Body of pancreas (tissue), 4 donors: ENCODE data around the gene ACTN4. TPM values are rescaled to one million over a fixed set of nuclear protein-coding genes. Genes with fewer than 3 reads are reported as not detected.

Source experiments
- ATAC-seq: fragments of 150-250 bp; one replicate; pipeline ENCODE4 v1.9.1; 2016
- DNase-seq, 4 donors: peaks; one replicate each; pipeline ENCODE4 v3.0.0-alpha.2; 2019
- H3K27ac ChIP-seq, 4 donors: fragments of 200-600 bp; sonication (generic); 1 replicate in 3 of 4; 2 replicates in 1 of 4; pipeline versions ENCODE4 v1.5.1 to v1.6.1; 2016 to 2019; ENCODE audit warnings: mild to moderate bottlenecking in 1 of 4, mixed read lengths in 1 of 4, moderate library complexity in 1 of 4
- H3K27me3 ChIP-seq, 2 donors: fragments of 200-600 bp; sonication (generic); one replicate each; pipeline ENCODE4 v1.6.0; 2016; ENCODE audit warnings: mild to moderate bottlenecking in 1 of 2
- H3K36me3 ChIP-seq, 2 donors: fragments of 200-600 bp; sonication (generic); replicated peaks in 1 of 2; 2 replicates each; pipeline ENCODE4 v1.5.1; 2016; ENCODE audit warnings: low read depth in 2 of 2; ENCODE audit not compliant: insufficient read depth in 1 of 2
- H3K4me1 ChIP-seq: fragments of 200-600 bp; sonication (generic); one replicate; pipeline ENCODE4 v1.6.0; 2016
- H3K4me3 ChIP-seq, 2 donors: fragments of 200-600 bp; sonication (generic); 1 replicate in 1 of 2; 2 replicates in 1 of 2; pipeline ENCODE4 v1.5.1; 2016 to 2019
- H3K9me3 ChIP-seq, 3 donors: fragments of 200-600 bp; sonication (generic); 1 replicate in 2 of 3; 2 replicates in 1 of 3; pipeline ENCODE4 v1.5.1; 2016
- CTCF ChIP-seq, 7 experiments: fragments of 450-650 bp in 4 of 7; fragments of 200-600 bp in 3 of 7; sonication (generic) in 3 of 7; IDR thresholded peaks; one replicate each; pipeline ENCODE4 v1.5.1; 2016 to 2019; ENCODE audit warnings: antibody characterized with exemption in 7 of 7
- POLR2A ChIP-seq, 3 donors: fragments of 450-650 bp; IDR thresholded peaks; one replicate each; pipeline ENCODE4 v1.6.1; 2016; ENCODE audit warnings: antibody characterized with exemption in 3 of 3, mild to moderate bottlenecking in 2 of 3
- WGBS, 2 donors: methylation state at CpG; one replicate each; pipeline ENCODE4 v1.1.5; 2017; 5-methylcytosine and 5-hydroxymethylcytosine counted together
- intact Hi-C: fragments of 100-400 bp; cut with DNase I; formaldehyde crosslinking; loops from one replicate; pipeline ENCODE4 v1.15.1; 2023
- total RNA-seq, 2 donors: library from RNA; depleted of rRNA; stranded (reverse); fragments of >200 nt; gene quantifications; one replicate each; pipeline ENCODE4 v1.1.0, GENCODE V29; 2016

The ACTN4 gene
- total RNA-seq, 2 donors from 2014 or later = 143 to 148 TPM

GRCh38 chr19:38678217-38678890 lies 30.9 kb downstream of the ACTN4 start:
- DNase-seq = no peak
- no peak for ATAC-seq
- H3K9me3 ChIP-seq = no peaks in the 10 kb centered on the region
- H3K27ac ChIP-seq = peak overlapping the region; percentile 57 to 99 (median 83)
- H3K27me3 ChIP-seq = no peaks in the 10 kb centered on the region
- peaks cover 94% of the 10 kb centered on the region for H3K4me1 ChIP-seq
- intact Hi-C loops = no loop called here
- no peaks in the 10 kb centered on the region for H3K36me3 ChIP-seq
- TF ChIP-seq POLR2A (IDR thresholded peaks at IDR 0.05) = no peak
- TF ChIP-seq CTCF (IDR thresholded peaks at IDR 0.05) = no peak
- 68 to 74% methylated on average over 15 of the region's 15 CpGs for WGBS, 2 donors
- no peak overlapping the region for H3K4me3 ChIP-seq

- no peaks in the 10 kb centered on the region for H3K27me3 ChIP-seq
- no peak overlapping the region for H3K4me3 ChIP-seq
- ATAC-seq = no peak
- no peaks in the 10 kb centered on the region for H3K36me3 ChIP-seq
- intact Hi-C loops = no loop called here
- H3K9me3 ChIP-seq = no peaks in the 10 kb centered on the region
- H3K27ac ChIP-seq = peak overlapping the region; percentile 57 to 99 (median 83)
- peak; percentile 59 to 83 (median 68) for DNase-seq
- peak in 2 of 7 experiments; percentile 3 to 8 for TF ChIP-seq CTCF (IDR thresholded peaks at IDR 0.05)
- TF ChIP-seq POLR2A (IDR thresholded peaks at IDR 0.05) = no peak
- 52 to 56% methylated on average over 7 of the region's 7 CpGs for WGBS, 2 donors
- peaks cover 97% of the 10 kb centered on the region for H3K4me1 ChIP-seq
Observed at GRCh38 chr19:38678891-38679494, 31.5 kb downstream of the ACTN4 start.

- Histone ChIP-seq H3K27me3 (no peaks in the 10 kb centered on the region), H3K4me1 (peaks cover 97% of the 10 kb centered on the region), H3K4me3 (no peak overlapping the region), H3K9me3 (no peaks in the 10 kb centered on the region), H3K27ac (peak overlapping the region; percentile 57 to 99 (median 83)), H3K36me3 (no peaks in the 10 kb centered on the region)
- intact Hi-C loops = no loop called here
- ATAC-seq (no peak), DNase-seq (no peak)
- no peak for TF ChIP-seq POLR2A (IDR thresholded peaks at IDR 0.05)
- TF ChIP-seq CTCF (IDR thresholded peaks at IDR 0.05) = no peak
- 66 to 67% methylated on average over 4 of the region's 4 CpGs for WGBS, 2 donors
Observed at GRCh38 chr19:38679839-38680238, 32.4 kb downstream of the ACTN4 start.

- Histone ChIP-seq H3K27ac (peak overlapping the region; percentile 93 to 99 (median 98)), H3K4me3 (no peak overlapping the region), H3K36me3 (no peaks in the 10 kb centered on the region), H3K4me1 (peaks cover 97% of the 10 kb centered on the region), H3K9me3 (no peaks in the 10 kb centered on the region), H3K27me3 (no peaks in the 10 kb centered on the region)
- WGBS, 2 donors = 87 to 96% methylated on average over 11 of the region's 11 CpGs
- no peak for DNase-seq
- TF ChIP-seq CTCF (IDR thresholded peaks at IDR 0.05) = no peak
- no peak for TF ChIP-seq POLR2A (IDR thresholded peaks at IDR 0.05)
- intact Hi-C loops = no loop called here
- no peak for ATAC-seq
Observed at GRCh38 chr19:38682195-38682867, 34.9 kb downstream of the ACTN4 start.
